GM12891 (cell line): ENCODE results near the gene CASP4.

Experiments
- POLR2A ChIP-seq: IDR thresholded peaks from 2 replicates; pipeline ENCODE4 v1.6.1; 2011; ENCODE audit warnings: low read depth, low read length, control low read depth
- POLR2AphosphoS5 ChIP-seq: IDR thresholded peaks from 2 replicates; pipeline ENCODE4 v1.6.1; 2011; ENCODE audit warnings: low read depth, low read length, control low read depth

- TF ChIP-seq POLR2A (no peak), POLR2AphosphoS5 (no peak)
These were observed 4.1 kb downstream of the CASP4 start for GRCh38 chr11:104964247-104964646.
